GM18507 (cell line): ENCODE results near the gene CNTLN.
"Not testable (repeated sequence)": the region's sequence is repeated elsewhere in the genome, so short reads cannot be mapped to it uniquely, and the experiment has no call there.

Experiments
- DNase-seq: peaks from one replicate; pipeline ENCODE4 v3.0.0; 2011; ENCODE audit warnings: low read depth; ENCODE audit not compliant: insufficient read length; ENCODE audit errors: extremely low spot score
- FAIRE-seq: peaks from 2 replicates; lab custom pipeline; 2011; peaks lifted over from hg19 to GRCh38; lab: Jason Lieb, UNC

The CNTLN gene

GRCh38 chr9:17166346-17166745 lies 31.5 kb downstream of the CNTLN start:
- no peak for FAIRE-seq
- no peak for DNase-seq

- no peak for FAIRE-seq
These were observed 36.7 kb downstream of the CNTLN start for GRCh38 chr9:17171309-17172094.

GRCh38 chr9:17177496-17177895 lies 42.7 kb downstream of the CNTLN start:
- not testable (repeated sequence) for FAIRE-seq, DNase-seq

More at GRCh38 chr9:17171309-17172094, 36.7 kb downstream of the CNTLN start:
- DNase-seq, result no peak

GRCh38 chr9:17185481-17186029 lies 50.7 kb downstream of the CNTLN start:
- FAIRE-seq, result no peak

GRCh38 chr9:17191082-17191481 lies 56.2 kb downstream of the CNTLN start:
- FAIRE-seq (no peak), DNase-seq (no peak)

More at GRCh38 chr9:17185481-17186029, 50.7 kb downstream of the CNTLN start:
- no peak for DNase-seq

- DNase-seq (no peak), FAIRE-seq (no peak)
These were observed 69.8 kb downstream of the CNTLN start for GRCh38 chr9:17204611-17205152.

- DNase-seq, result no peak
- FAIRE-seq, result no peak
These were observed 81.2 kb downstream of the CNTLN start for GRCh38 chr9:17216011-17216410.

GRCh38 chr9:17216646-17217045 lies 81.8 kb downstream of the CNTLN start:
- DNase-seq (no peak), FAIRE-seq (no peak)

- FAIRE-seq (no peak), DNase-seq (no peak)
These were observed 82.4 kb downstream of the CNTLN start for GRCh38 chr9:17217272-17217671.

GRCh38 chr9:17219261-17219660 lies 84.4 kb downstream of the CNTLN start:
- no peak for DNase-seq
- FAIRE-seq, result no peak

GRCh38 chr9:17222932-17223331 lies 88.1 kb downstream of the CNTLN start:
- no peak for DNase-seq
- no peak for FAIRE-seq

GRCh38 chr9:17225407-17225806 lies 90.6 kb downstream of the CNTLN start:
- no peak for FAIRE-seq
- DNase-seq, result no peak

GRCh38 chr9:17229945-17230560 lies 95.2 kb downstream of the CNTLN start:
- no peak for DNase-seq
- FAIRE-seq, result no peak

- no peak for FAIRE-seq
- DNase-seq, result no peak
These were observed 95.8 kb downstream of the CNTLN start for GRCh38 chr9:17230646-17231045.

- FAIRE-seq, result no peak
These were observed 101.3 kb downstream of the CNTLN start for GRCh38 chr9:17236147-17236546.

GRCh38 chr9:17246770-17247169 lies 111.9 kb downstream of the CNTLN start:
- FAIRE-seq (no peak), DNase-seq (no peak)

More at GRCh38 chr9:17236147-17236546, 101.3 kb downstream of the CNTLN start:
- no peak for DNase-seq

- DNase-seq (no peak), FAIRE-seq (no peak)
These were observed 116.3 kb downstream of the CNTLN start for GRCh38 chr9:17251100-17251499.

- not testable (repeated sequence) for DNase-seq, FAIRE-seq
These were observed 133.8 kb downstream of the CNTLN start for GRCh38 chr9:17268531-17269188.

- FAIRE-seq, result no peak
- no peak for DNase-seq
These were observed 135.0 kb downstream of the CNTLN start for GRCh38 chr9:17269799-17270198.

GRCh38 chr9:17272536-17272935 lies 137.7 kb downstream of the CNTLN start:
- FAIRE-seq, result no peak

More at GRCh38 chr9:17272536-17272935, 137.7 kb downstream of the CNTLN start:
- DNase-seq, result no peak
